K562 (cell line): Measurements from ENCODE around the gene MGAT5.

Experiments
- EHMT2 ChIP-seq: fragments of 450-650 bp; IDR thresholded peaks from 2 replicates; pipeline ENCODE4 v1.6.1; 2018; ENCODE audit warnings: antibody characterized with exemption
- GATA2 ChIP-seq: sonication (generic); formaldehyde crosslinking; IDR thresholded peaks from 2 replicates; pipeline ENCODE4 v1.4.0; 2020; ENCODE audit warnings: mild to moderate bottlenecking, missing genetic modification reagents
- MYC ChIP-seq, 2 experiments: fragments of 250-450 bp in 1 of 2; sonication (Bioruptor Pico) in 1 of 2; IDR thresholded peaks; 2 replicates each; pipeline versions ENCODE4 v1.5.1 to v1.6.1; 2012 to 2021; ENCODE audit warnings: low read depth in 2 of 2, borderline replicate concordance in 1 of 2, improper control_type of control experiment in 1 of 2, low read length in 1 of 2, mild to moderate bottlenecking in 1 of 2, moderate library complexity in 1 of 2
- ZNF146 ChIP-seq: IDR thresholded peaks from one replicate; pipeline ENCODE4 v1.6.1; 2018; ENCODE audit warnings: missing compliant biosample characterization; ENCODE audit not compliant: unreplicated experiment
- ZNF324 ChIP-seq: fragments of 250-450 bp; sonication (Bioruptor Pico); IDR thresholded peaks from 2 replicates; pipeline ENCODE4 v1.4.0; 2020; ENCODE audit warnings: mild to moderate bottlenecking

GRCh38 chr2:134426721-134427120, 172.8 kb downstream of the MGAT5 start:
- TF ChIP-seq GATA2 (CRISPR knock-in tag) (no peak), ZNF146 (no peak), EHMT2 (no peak), ZNF324 (no peak), MYC (IDR thresholded peaks at IDR 0.05; ENCODE audit: low read depth, low read length) (no peak), MYC (CRISPR knock-in tag; IDR thresholded peaks at IDR 0.05; ENCODE audit: borderline replicate concordance, low read depth) (no peak)
